ENCODE measurements around the gene FREM2.

Gene FREM2

GRCh38 chr13:38785490-38785889 is 98.6 kb downstream of the FREM2 start:
- Mint-ChIP-seq H3K27ac (no peak overlapping the region), H3K27me3 (no peaks in the 10 kb centered on the region), H3K36me3 (ENCODE audit: insufficient read depth) (no peaks in the 10 kb centered on the region), H3K4me1 (ENCODE audit: low read depth in 2 of 2) (no peaks in the 10 kb centered on the region), H3K9me3 (peaks cover 4 to 8% of the 10 kb centered on the region in 2 donors), H3K4me3 (no peak overlapping the region)
- DNase-seq (no peak), ATAC-seq (replicated peaks) (no peak)

DNA sequence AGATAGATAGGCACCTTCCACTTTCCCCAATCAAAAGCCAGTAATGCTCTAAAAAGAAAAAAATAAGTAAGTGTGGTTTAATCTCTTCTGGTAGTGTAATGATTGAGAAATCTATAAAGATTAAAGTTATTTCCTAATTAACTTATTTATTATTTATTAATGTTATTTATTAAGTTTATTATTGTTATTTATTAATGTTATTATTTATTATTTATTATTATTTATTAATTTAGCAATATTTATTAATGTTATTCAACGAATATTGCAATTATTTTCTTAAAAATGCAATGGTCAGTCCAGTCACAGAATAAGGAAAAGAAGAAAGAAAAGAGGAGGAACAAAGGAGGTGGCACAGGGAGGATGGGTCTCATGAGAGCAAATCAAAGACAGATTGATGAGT is 100.7 kb downstream of the FREM2 start:
- Mint-ChIP-seq H3K4me3 (no peak overlapping the region), H3K9me3 (peaks cover 0 to 1% of the 10 kb centered on the region in 2 donors), H3K27me3 (no peaks in the 10 kb centered on the region), H3K27ac (no peak overlapping the region), H3K36me3 (ENCODE audit: insufficient read depth) (no peaks in the 10 kb centered on the region), H3K4me1 (ENCODE audit: low read depth in 2 of 2) (no peaks in the 10 kb centered on the region)
- ATAC-seq (replicated peaks) (no peak), DNase-seq (no peak)

DNA sequence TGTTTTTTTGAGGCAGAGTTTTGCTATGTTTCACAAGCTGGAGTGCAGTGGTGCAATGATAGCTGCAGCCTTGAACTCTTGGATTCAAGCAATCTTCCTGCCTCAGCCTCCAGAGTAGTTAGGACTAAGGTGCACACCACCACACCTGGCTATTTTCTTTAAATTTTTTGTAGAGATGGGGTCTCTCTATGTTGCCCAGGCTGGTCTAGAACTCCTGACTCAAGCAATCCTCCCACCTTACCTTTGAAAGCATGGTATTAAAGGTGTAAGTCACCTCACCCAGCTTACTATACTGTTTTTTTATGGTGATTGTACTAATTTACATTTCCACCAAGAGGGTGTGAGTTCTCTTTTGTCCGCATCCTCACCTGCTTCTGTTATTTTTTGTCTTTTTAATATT is 110.0 kb downstream of the FREM2 start:
- DNase-seq: no peak
- Mint-ChIP-seq H3K27me3 (no peaks in the 10 kb centered on the region), H3K36me3 (ENCODE audit: insufficient read depth) (no peaks in the 10 kb centered on the region), H3K4me1 (ENCODE audit: low read depth in 2 of 2) (no peaks in the 10 kb centered on the region), H3K27ac (no peak overlapping the region), H3K4me3 (no peak overlapping the region), H3K9me3 (peaks cover 0 to 2% of the 10 kb centered on the region in 2 donors)
- no peak for ATAC-seq (replicated peaks)

GRCh38 chr13:38803531-38803930 is 116.7 kb downstream of the FREM2 start:
- DNase-seq (no peak), ATAC-seq (replicated peaks) (no peak)
- Mint-ChIP-seq H3K36me3 (ENCODE audit: insufficient read depth) (no peaks in the 10 kb centered on the region), H3K9me3 (peaks cover 1 to 7% of the 10 kb centered on the region in 2 donors), H3K4me3 (no peak overlapping the region), H3K27ac (no peak overlapping the region), H3K4me1 (ENCODE audit: low read depth in 2 of 2) (no peaks in the 10 kb centered on the region), H3K27me3 (no peaks in the 10 kb centered on the region)

- DNase-seq (no peak), ATAC-seq (replicated peaks) (no peak)
- no peaks in the 10 kb centered on the region for H3K27me3 Mint-ChIP-seq
- H3K36me3 Mint-ChIP-seq (ENCODE audit: insufficient read depth): no peaks in the 10 kb centered on the region
- H3K27ac Mint-ChIP-seq: no peak overlapping the region
- H3K4me3 Mint-ChIP-seq: no peak overlapping the region
- no peaks in the 10 kb centered on the region for H3K4me1 Mint-ChIP-seq (ENCODE audit: low read depth in 2 of 2)
- H3K9me3 Mint-ChIP-seq: peaks cover 1 to 7% of the 10 kb centered on the region in 2 donors
These were observed 117.2 kb downstream of the FREM2 start for GRCh38 chr13:38804061-38804460.

DNA sequence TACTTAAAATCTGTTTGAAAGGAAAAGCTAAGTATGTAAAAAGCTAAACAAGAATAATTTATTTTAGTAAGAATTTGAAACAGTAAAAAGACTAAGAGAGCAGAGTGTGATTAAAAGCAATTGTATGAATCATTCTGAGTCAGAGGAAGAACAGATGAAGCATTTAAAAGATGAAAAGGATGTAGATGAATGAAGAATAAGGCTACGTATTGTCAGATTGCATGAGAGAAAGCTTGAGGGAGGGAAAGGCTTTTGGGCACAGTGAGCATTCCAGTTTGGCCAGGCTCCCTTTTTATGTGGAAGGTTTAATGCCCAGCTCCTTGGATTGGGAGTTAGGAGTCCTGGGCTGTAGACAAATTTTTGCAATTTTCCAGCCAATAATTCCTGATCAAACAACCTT is 117.7 kb downstream of the FREM2 start:
- Mint-ChIP-seq H3K4me1 (ENCODE audit: low read depth in 2 of 2) (no peaks in the 10 kb centered on the region), H3K4me3 (no peak overlapping the region), H3K9me3 (peaks cover 1 to 7% of the 10 kb centered on the region in 2 donors), H3K27me3 (no peaks in the 10 kb centered on the region), H3K27ac (no peak overlapping the region), H3K36me3 (ENCODE audit: insufficient read depth) (no peaks in the 10 kb centered on the region)
- ATAC-seq (replicated peaks) (no peak), DNase-seq (no peak)

DNA sequence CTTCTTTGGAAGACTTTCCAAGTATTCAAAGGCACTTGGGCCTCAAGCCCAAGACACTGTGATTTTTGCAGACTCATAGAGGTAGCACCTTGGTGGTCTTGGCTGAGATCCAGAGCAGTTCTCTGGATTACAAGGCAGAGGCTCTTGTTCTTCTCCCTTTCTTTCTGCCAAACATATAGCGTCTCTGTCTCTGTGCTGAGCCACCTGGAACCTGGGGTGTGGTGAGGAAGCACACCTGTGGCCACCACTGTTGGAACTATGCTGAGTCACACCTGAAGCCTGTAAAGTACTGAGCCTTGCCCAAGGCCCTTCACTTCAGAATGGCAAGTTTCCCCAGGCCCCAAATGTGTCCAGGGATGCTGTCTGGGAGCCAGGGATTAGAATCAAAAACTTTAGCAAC is 127.5 kb downstream of the FREM2 start:
- H3K9me3 Mint-ChIP-seq: peaks cover 7 to 33% of the 10 kb centered on the region in 2 donors
- ATAC-seq (replicated peaks): no peak
- H3K4me1 Mint-ChIP-seq (ENCODE audit: low read depth in 2 of 2): no peaks in the 10 kb centered on the region

DNA sequence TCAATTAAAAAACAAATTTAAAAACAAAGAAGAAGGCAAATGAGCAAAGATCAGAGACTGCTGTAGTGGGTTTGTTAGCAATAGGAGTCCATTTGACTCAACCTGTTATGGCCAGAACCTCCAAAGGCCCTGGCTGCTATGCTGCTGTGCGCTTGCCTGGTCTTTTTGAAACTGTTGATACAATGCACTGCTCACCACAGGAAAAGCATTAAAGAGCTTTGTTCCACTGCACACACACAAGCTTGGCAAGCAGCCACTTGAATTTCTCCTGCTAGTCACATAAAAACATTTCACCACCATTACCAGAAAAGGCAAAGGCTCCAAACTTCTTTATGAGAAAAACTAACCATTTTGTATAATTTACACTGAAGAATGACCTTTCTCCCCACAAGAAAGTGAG is 132.2 kb downstream of the FREM2 start:
- Mint-ChIP-seq H3K9me3 (peaks cover under 1 to 4% of the 10 kb centered on the region in 2 donors), H3K27ac (no peak overlapping the region), H3K4me3 (no peak overlapping the region), H3K4me1 (ENCODE audit: low read depth in 2 of 2) (no peaks in the 10 kb centered on the region), H3K27me3 (no peaks in the 10 kb centered on the region), H3K36me3 (ENCODE audit: insufficient read depth) (no peaks in the 10 kb centered on the region)
- no peak for DNase-seq
- no peak for ATAC-seq (replicated peaks)

More for the DNA sequence above, 127.5 kb downstream of the FREM2 start:
- Mint-ChIP-seq H3K4me3 (no peak overlapping the region), H3K36me3 (ENCODE audit: insufficient read depth) (no peaks in the 10 kb centered on the region), H3K27me3 (no peaks in the 10 kb centered on the region), H3K27ac (no peak overlapping the region)
- DNase-seq: no peak

DNA sequence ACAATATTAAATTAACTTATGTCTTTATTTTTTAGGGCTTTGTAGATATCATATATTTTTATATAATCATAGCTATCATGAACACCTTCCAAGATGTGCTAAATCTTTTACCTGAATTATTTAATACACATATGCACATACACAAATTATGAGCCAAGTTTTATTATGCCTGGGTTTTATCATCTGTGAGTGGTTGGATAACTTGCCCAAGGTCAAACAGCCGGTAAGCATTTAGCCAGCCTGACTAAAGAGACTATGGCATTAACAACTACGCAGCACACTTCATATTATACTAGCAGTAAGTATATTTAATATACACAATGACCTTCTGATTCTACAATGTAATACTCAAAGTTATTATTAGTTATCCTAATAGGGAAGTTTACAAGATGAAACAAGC is 132.7 kb downstream of the FREM2 start:
- no peaks in the 10 kb centered on the region for H3K4me1 Mint-ChIP-seq (ENCODE audit: low read depth in 2 of 2)
- no peaks in the 10 kb centered on the region for H3K27me3 Mint-ChIP-seq
- H3K4me3 Mint-ChIP-seq: no peak overlapping the region
- ATAC-seq (replicated peaks) (no peak), DNase-seq (no peak)
- no peaks in the 10 kb centered on the region for H3K36me3 Mint-ChIP-seq (ENCODE audit: insufficient read depth)
- peaks cover 0 to 2% of the 10 kb centered on the region in 2 donors for H3K9me3 Mint-ChIP-seq
- no peak overlapping the region for H3K27ac Mint-ChIP-seq

GRCh38 chr13:38821770-38822551 is 135.1 kb downstream of the FREM2 start:
- Mint-ChIP-seq H3K27ac (no peak overlapping the region), H3K36me3 (ENCODE audit: insufficient read depth) (no peaks in the 10 kb centered on the region), H3K9me3 (peaks cover 0 to 2% of the 10 kb centered on the region in 2 donors), H3K27me3 (no peaks in the 10 kb centered on the region), H3K4me1 (ENCODE audit: low read depth in 2 of 2) (no peaks in the 10 kb centered on the region), H3K4me3 (no peak overlapping the region)
- no peak for DNase-seq
- no peak for ATAC-seq (replicated peaks)

GRCh38 chr13:38824342-38824741 is 137.5 kb downstream of the FREM2 start:
- DNase-seq (no peak), ATAC-seq (replicated peaks) (no peak)
- Mint-ChIP-seq H3K27ac (no peak overlapping the region), H3K4me1 (ENCODE audit: low read depth in 2 of 2) (no peaks in the 10 kb centered on the region), H3K36me3 (ENCODE audit: insufficient read depth) (no peaks in the 10 kb centered on the region), H3K27me3 (no peaks in the 10 kb centered on the region), H3K9me3 (no peaks in the 10 kb centered on the region), H3K4me3 (no peak overlapping the region)

GRCh38 chr13:38826182-38826813 is 139.4 kb downstream of the FREM2 start:
- ATAC-seq (replicated peaks) (no peak), DNase-seq (no peak)
- Mint-ChIP-seq H3K9me3 (peaks cover 3 to 7% of the 10 kb centered on the region in 2 donors), H3K4me1 (ENCODE audit: low read depth in 2 of 2) (no peaks in the 10 kb centered on the region), H3K36me3 (ENCODE audit: insufficient read depth) (no peaks in the 10 kb centered on the region), H3K27ac (no peak overlapping the region), H3K4me3 (no peak overlapping the region), H3K27me3 (no peaks in the 10 kb centered on the region)

GRCh38 chr13:38830442-38831045 is 143.7 kb downstream of the FREM2 start:
- DNase-seq: no peak
- Mint-ChIP-seq H3K27me3 (no peaks in the 10 kb centered on the region), H3K36me3 (ENCODE audit: insufficient read depth) (no peaks in the 10 kb centered on the region), H3K4me3 (no peak overlapping the region), H3K27ac (no peak overlapping the region), H3K4me1 (ENCODE audit: low read depth in 2 of 2) (no peaks in the 10 kb centered on the region), H3K9me3 (peaks cover 3 to 7% of the 10 kb centered on the region in 2 donors)
- ATAC-seq (replicated peaks): no peak

DNA sequence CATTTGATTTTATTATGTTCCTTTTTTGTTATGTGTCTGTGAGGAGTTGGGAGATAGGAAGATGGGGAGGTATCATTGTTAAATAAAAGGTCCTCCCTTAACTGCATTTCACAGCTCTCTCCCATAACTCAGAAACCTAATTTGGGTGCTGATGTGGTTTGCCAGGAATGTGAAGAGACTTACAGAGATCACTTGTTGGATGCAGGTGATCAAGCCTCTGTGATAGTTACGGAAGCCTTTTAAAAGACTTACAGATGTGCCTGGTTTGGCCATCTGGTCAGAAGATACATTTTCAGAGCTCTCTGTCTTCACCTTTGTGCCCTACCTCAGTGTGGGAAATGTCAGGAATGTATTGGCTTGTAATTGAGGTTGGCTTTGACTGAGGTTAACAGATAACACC is 157.7 kb downstream of the FREM2 start:
- peaks cover 0 to 8% of the 10 kb centered on the region in 2 donors for H3K27me3 Mint-ChIP-seq
- H3K4me1 Mint-ChIP-seq (ENCODE audit: low read depth in 2 of 2): no peaks in the 10 kb centered on the region
- H3K9me3 Mint-ChIP-seq: no peaks in the 10 kb centered on the region
- no peak overlapping the region for H3K27ac Mint-ChIP-seq
- ATAC-seq (replicated peaks) (no peak), DNase-seq (no peak)
- peaks cover 2% of the 10 kb centered on the region for H3K36me3 Mint-ChIP-seq (ENCODE audit: insufficient read depth)
- no peak overlapping the region for H3K4me3 Mint-ChIP-seq
